22Rv1 (cell line): ENCODE results near the gene CDH18.

Experiments
- H3K27ac ChIP-seq: fragments of 450-650 bp; 2 replicates; pipeline ENCODE4 v1.5.1; 2017
- ZFX ChIP-seq: fragments of 450-650 bp; IDR thresholded peaks from 2 replicates; pipeline ENCODE4 v1.6.1; 2017; ENCODE audit warnings: antibody characterized with exemption, borderline replicate concordance
- TF ChIP-seq, protein P1 (sequence below): fragments of 450-650 bp; IDR thresholded peaks from 2 replicates; pipeline ENCODE4 v1.5.1; 2017; ENCODE audit warnings: mild to moderate bottlenecking

Gene CDH18

DNA sequence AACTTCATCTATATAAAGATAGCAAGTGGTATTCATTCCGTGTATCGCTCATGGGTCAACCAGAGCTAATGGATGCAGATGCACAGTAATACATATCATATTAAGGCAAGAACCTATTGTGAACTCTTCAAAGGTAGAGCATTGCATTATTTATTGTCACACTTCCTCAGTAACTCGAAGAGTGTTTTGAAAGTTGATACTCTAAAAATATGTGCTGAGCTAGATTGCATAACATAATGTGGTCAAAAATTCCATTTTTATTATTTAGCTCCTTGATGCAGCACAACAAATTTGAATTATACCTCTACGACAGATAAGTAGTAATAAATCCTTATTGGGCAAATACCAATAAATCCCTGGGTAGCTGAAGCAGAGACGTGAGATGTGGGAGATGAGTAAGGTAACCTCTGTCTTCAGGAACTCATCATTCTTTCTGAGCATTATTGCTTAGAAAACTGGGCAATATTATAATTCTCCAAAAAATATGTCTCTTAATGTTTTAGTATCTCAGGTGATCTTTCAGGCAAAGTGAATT, 70.3 kb downstream of the CDH18 start:
- H3K27ac ChIP-seq = no peak overlapping the region
- TF ChIP-seq ZFX = no peak
- TF ChIP-seq, protein P1, sequence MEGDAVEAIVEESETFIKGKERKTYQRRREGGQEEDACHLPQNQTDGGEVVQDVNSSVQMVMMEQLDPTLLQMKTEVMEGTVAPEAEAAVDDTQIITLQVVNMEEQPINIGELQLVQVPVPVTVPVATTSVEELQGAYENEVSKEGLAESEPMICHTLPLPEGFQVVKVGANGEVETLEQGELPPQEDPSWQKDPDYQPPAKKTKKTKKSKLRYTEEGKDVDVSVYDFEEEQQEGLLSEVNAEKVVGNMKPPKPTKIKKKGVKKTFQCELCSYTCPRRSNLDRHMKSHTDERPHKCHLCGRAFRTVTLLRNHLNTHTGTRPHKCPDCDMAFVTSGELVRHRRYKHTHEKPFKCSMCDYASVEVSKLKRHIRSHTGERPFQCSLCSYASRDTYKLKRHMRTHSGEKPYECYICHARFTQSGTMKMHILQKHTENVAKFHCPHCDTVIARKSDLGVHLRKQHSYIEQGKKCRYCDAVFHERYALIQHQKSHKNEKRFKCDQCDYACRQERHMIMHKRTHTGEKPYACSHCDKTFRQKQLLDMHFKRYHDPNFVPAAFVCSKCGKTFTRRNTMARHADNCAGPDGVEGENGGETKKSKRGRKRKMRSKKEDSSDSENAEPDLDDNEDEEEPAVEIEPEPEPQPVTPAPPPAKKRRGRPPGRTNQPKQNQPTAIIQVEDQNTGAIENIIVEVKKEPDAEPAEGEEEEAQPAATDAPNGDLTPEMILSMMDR = no peak

DNA sequence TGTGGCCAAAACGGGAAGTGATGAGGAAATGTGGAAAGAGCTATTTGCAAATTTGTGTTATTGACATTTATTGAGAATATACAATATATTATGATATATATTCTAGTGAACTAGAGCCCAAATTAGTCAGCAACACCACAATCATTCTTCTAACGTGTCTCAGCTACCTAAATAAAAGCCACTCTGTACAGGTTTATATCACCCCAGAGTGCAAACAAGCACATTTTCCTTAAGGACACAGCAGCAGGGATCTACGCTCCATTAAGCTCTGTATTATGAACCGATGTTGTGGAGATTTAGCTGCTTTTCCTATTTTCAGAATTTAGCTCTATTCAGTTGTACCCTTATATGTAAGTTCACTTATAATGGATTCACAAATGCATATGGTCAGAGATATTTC, 77.9 kb downstream of the CDH18 start:
- TF ChIP-seq, protein P1 = no peak
- TF ChIP-seq ZFX = no peak
- H3K27ac ChIP-seq = no peak overlapping the region

DNA sequence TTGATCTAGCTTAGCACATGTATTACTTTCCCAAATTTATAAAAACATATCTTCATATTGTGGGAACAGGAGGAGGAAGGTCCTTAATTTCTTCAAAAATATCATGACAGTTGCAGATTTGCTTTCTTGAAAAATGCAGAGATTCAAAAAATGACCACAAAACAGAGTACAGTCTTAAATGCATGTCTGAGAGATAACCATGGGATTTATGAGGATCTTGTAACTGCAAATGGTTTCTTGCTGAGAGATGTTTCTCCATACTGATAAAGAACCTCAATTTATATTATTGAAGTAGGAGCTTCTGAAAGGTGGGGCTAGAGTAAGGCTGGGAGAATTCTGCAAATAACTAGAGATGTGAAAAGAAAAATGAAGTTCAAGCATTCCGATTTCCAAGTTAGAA, 83.2 kb downstream of the CDH18 start:
- no peak overlapping the region for H3K27ac ChIP-seq
- TF ChIP-seq, protein P1 = no peak
- no peak for TF ChIP-seq ZFX

DNA sequence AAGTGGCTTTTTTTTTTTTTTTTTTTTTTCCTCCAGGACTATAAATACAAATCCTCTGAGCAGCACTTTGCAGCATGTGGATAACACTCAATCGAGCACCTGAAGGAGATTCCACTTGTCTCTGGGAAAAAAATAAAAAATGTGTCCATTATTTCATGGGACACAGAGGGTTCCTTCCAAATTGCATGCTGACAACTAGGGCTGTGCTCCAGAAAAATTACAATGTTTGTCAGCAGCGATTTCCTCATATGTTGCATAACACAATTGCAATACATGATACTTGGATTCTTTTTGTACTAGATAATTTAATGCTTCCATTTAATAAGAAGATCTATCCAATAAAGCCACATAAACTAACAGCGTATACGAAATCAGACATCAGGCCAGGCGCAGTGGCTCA, 84.4 kb downstream of the CDH18 start:
- TF ChIP-seq ZFX = no peak
- TF ChIP-seq, protein P1 = no peak
- no peak overlapping the region for H3K27ac ChIP-seq

DNA sequence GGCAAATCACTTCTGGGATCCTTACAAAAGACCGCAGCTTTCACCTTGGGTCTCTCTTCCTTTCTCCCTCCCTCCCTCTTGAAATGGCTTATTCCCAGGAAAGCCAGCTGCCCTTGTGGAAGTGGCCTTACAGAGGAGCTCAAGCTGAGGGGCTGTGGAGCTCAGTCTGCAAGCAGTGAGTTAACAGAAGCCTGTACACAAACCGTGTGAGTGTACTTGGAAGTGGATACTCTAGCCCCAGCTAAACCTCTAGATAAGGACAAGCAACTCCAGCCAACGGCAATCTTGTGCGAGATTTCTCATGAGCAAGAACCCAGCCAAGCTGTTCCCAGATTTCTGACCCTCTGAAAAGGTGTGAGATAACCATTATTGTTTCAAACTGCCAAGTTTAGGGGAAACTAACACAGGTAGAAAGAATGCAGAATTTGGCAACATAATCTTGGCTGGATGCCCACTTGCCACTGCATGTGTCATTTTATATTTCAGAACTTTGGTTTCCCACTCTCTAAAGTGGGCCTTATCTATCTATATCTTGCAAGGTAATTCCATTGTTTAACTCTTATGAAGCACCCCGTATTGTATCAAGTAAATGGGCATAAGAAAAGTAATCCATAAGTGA, 85.6 kb downstream of the CDH18 start:
- no peak overlapping the region for H3K27ac ChIP-seq
- no peak for TF ChIP-seq ZFX
- TF ChIP-seq, protein P1 = no peak

DNA sequence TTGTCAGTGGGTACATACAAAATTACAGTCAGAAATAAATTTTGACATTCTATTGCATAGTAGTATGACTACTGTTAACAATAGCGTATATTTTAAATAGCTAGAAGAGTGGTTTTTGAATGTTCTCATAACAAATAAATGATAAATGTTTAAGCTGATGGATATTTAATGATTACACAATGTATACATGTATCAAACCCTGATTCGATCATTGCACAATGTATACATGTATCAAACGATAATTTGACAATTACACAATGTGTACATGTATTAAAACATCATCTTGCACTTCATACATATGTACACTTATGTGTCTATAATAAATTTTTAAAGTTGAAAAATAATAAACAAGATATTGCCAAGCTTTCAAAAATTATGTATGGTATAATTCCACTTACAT, 87.7 kb downstream of the CDH18 start:
- H3K27ac ChIP-seq = no peak overlapping the region
- TF ChIP-seq, protein P1 = no peak
- no peak for TF ChIP-seq ZFX

DNA sequence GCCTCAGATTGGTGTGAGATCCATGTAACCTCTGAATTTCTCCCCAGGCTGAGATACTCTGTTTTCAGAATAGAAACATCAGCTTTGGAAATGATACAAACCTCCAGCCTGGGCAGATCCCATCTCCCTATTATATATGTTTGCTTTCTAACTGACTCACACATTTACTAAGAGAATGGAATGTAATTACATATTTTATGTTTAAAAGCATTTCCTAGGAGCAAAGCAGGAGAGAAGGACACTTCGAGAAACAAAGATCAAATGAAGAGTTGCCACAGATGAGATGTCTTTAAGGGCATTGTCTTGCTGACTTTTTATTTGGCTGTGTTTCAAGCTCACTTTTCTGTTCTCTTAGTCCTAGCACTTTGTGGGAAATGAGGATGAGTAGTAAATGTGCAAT, 96.3 kb downstream of the CDH18 start:
- TF ChIP-seq, protein P1 = no peak
- no peak for TF ChIP-seq ZFX
- H3K27ac ChIP-seq = no peak overlapping the region
